OCI-LY7 (cell line): ENCODE measurements around the gene CSPG4. TPM values are rescaled to one million over a fixed set of nuclear protein-coding genes. Genes with fewer than 3 reads are reported as not detected.
"Not testable (repeated sequence)": the region's sequence is repeated elsewhere in the genome, so short reads cannot be mapped to it uniquely, and the experiment has no call there.

Experiments used
- BruUV-seq: library from RNA; stranded (reverse); fragments of 400-500 nt; replicated peaks from 2 replicates; lab custom pipeline; 2021; lab: Mats Ljungman, UMichigan
- CTCF ChIA-PET: fragments of 300-600 bp; sonication (Branson Sonifier 250); formaldehyde crosslinking; loops from one replicate; lab custom pipeline; 2022; ENCODE audit warnings: antibody characterized with exemption; ENCODE audit not compliant: unreplicated experiment; lab: Charles Lee
- POLR2A ChIA-PET: fragments of 300-600 bp; sonication (Branson Sonifier 250); formaldehyde crosslinking; loops from one replicate; lab custom pipeline; 2022; ENCODE audit warnings: antibody characterized with exemption; lab: Charles Lee
- DNase-seq: peaks from one replicate; pipeline ENCODE4 v3.0.0-alpha.2; 2015; ENCODE audit warnings: low spot score
- H2AFZ ChIP-seq: fragments of 200-600 bp; sonication (generic), shearing (Covaris generic); 2 replicates; pipeline ENCODE4 v1.6.1; 2014; ENCODE audit warnings: mild to moderate bottlenecking, antibody characterized with exemption, low read length, moderate library complexity
- H3K27ac ChIP-seq: fragments of 200-600 bp; sonication (generic); 2 replicates; pipeline ENCODE4 v1.5.1; 2014; ENCODE audit warnings: mixed run types, low read depth, mild to moderate bottlenecking, moderate library complexity, low read length, inconsistent platforms; ENCODE audit not compliant: poor library complexity, severe bottlenecking
- H3K36me3 ChIP-seq: fragments of 200-600 bp; sonication (generic); 2 replicates; pipeline ENCODE4 v1.6.1; 2014; ENCODE audit warnings: mild to moderate bottlenecking, antibody characterized with exemption, low read length, moderate library complexity, mixed read lengths; ENCODE audit not compliant: insufficient read depth
- H3K4me1 ChIP-seq: fragments of 200-600 bp; sonication (generic); 2 replicates; pipeline ENCODE4 v1.5.1; 2014; ENCODE audit warnings: mild to moderate bottlenecking, low read length; ENCODE audit not compliant: insufficient read depth, poor library complexity, severe bottlenecking
- H3K4me2 ChIP-seq: fragments of 200-600 bp; sonication (generic); 2 replicates; pipeline ENCODE4 v1.6.1; 2014; ENCODE audit warnings: mild to moderate bottlenecking, low read length
- H3K4me3 ChIP-seq: fragments of 200-600 bp; sonication (generic); 2 replicates; pipeline ENCODE4 v1.5.1; 2014; ENCODE audit warnings: mild to moderate bottlenecking, low read depth, low read length; ENCODE audit not compliant: poor library complexity, severe bottlenecking
- H3K79me2 ChIP-seq: fragments of 200-600 bp; sonication (generic); 2 replicates; pipeline ENCODE4 v1.6.1; 2016; ENCODE audit warnings: low read depth, mild to moderate bottlenecking, low read length, moderate library complexity, mixed read lengths; ENCODE audit not compliant: insufficient read depth
- H3K9me2 ChIP-seq: fragments of 200-600 bp; sonication (generic); 2 replicates; pipeline ENCODE4 v1.6.1; 2016; ENCODE audit warnings: mild to moderate bottlenecking, low read length, mixed read lengths; ENCODE audit not compliant: insufficient read depth
- H3K9me3 ChIP-seq: fragments of 200-600 bp; sonication (generic); 2 replicates; pipeline ENCODE4 v1.6.1; 2014; ENCODE audit warnings: mild to moderate bottlenecking, mixed run types, low read length, mixed read lengths
- H4K20me1 ChIP-seq: fragments of 200-600 bp; sonication (generic); 2 replicates; pipeline ENCODE4 v1.6.1; 2014; ENCODE audit warnings: mild to moderate bottlenecking, antibody characterized with exemption, low read length, moderate library complexity, mixed read lengths; ENCODE audit not compliant: insufficient read depth
- EZH2phosphoT487 ChIP-seq: fragments of 200-600 bp; sonication (generic); IDR thresholded peaks from 2 replicates; pipeline ENCODE4 v1.6.1; 2018; ENCODE audit warnings: low read depth, borderline replicate concordance, mild to moderate bottlenecking, mixed run types, antibody characterized with exemption, low read length, moderate library complexity, mixed read lengths
- intact Hi-C: fragments of 100-400 bp; cut with micrococcal nuclease; formaldehyde crosslinking; loops from one replicate; pipeline ENCODE4 v1.10.0; 2022; ENCODE audit not compliant: unreplicated experiment
- total RNA-seq, 2 experiments: library from RNA; depleted of rRNA in 1 of 2; stranded (reverse); fragments of >200 nt in 1 of 2; shearing (Covaris generic) in 1 of 2; gene quantifications; 2 replicates each; pipeline ENCODE4 v1.2.3, GENCODE V29; 2014 to 2022
- TF ChIP-seq, protein P1 (sequence below): fragments of 200-600 bp; sonication (generic); conservative IDR thresholded peaks from 2 replicates; pipeline ENCODE4 v1.5.1; 2014; ENCODE audit warnings: mild to moderate bottlenecking, antibody characterized with exemption, low read length, moderate library complexity, mixed read lengths

CSPG4 gene
- total RNA-seq, 2 experiments from 2014 or later = not detected

DNA sequence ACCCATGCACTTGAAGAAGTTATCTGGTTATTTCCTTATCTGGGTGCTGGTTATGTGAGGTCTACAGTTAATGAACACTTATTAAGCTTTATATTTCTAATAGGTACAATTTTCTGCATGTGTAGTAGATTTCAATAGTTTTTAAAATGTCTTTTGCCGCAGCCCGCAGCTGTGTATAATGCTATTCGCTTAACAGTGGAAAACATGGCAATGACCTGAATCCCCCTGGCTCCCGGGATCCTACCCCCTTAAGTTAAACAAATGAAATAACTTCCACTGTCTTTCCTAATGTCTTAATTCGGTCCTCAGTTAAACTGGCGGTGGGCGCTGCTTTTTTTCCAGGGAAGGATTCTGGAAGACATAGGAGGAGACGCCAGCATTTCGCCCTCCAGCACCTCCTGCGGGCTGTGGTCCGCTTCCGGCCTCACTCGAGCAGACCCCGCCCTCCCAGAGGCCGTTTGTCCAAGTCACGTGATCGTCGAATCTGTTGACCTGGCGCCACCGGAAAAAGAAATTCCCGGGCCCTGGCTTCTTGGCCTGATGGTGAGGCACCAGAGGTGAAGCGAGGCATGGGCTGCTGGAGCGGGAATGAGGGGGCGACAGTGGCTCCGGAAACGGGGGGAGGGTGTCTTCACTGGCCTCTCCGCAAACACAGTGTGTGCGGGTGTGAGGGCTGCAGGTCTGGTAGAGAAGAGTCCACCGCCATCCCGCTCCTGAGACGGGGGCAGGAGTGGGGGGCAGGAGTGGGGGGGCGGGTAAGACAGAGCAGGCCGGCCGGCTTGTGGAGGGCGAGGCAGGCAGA is 45.6 kb upstream of the CSPG4 start:
- H2AFZ ChIP-seq = peak overlapping the region; percentile 90
- H3K4me2 ChIP-seq = peak overlapping the region; percentile 52
- H3K4me3 ChIP-seq = peak overlapping the region; percentile 65
- DNase-seq = peak; percentile 79
- BruUV-seq = no TSS peak
- ChIA-PET CTCF (no interaction called here), POLR2A (interaction anchor here (0.8 kb wide), 1 partner anchor 508 kb away, joined by 3 read pairs; no protein-coding TSS in a partner anchor)
- H3K36me3 ChIP-seq = no peaks in the 10 kb centered on the region
- peaks cover 3% of the 10 kb centered on the region for H3K4me1 ChIP-seq
- H4K20me1 ChIP-seq = no peaks in the 10 kb centered on the region
- peak overlapping the region; percentile 10 for H3K27ac ChIP-seq
- no peak for TF ChIP-seq EZH2phosphoT487
- TF ChIP-seq, protein P1, sequence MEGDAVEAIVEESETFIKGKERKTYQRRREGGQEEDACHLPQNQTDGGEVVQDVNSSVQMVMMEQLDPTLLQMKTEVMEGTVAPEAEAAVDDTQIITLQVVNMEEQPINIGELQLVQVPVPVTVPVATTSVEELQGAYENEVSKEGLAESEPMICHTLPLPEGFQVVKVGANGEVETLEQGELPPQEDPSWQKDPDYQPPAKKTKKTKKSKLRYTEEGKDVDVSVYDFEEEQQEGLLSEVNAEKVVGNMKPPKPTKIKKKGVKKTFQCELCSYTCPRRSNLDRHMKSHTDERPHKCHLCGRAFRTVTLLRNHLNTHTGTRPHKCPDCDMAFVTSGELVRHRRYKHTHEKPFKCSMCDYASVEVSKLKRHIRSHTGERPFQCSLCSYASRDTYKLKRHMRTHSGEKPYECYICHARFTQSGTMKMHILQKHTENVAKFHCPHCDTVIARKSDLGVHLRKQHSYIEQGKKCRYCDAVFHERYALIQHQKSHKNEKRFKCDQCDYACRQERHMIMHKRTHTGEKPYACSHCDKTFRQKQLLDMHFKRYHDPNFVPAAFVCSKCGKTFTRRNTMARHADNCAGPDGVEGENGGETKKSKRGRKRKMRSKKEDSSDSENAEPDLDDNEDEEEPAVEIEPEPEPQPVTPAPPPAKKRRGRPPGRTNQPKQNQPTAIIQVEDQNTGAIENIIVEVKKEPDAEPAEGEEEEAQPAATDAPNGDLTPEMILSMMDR = peak; percentile 59
- no peaks in the 10 kb centered on the region for H3K9me2 ChIP-seq
- intact Hi-C loops = no loop called here
- H3K79me2 ChIP-seq = no peaks in the 10 kb centered on the region
- H3K9me3 ChIP-seq = no peaks in the 10 kb centered on the region

DNA sequence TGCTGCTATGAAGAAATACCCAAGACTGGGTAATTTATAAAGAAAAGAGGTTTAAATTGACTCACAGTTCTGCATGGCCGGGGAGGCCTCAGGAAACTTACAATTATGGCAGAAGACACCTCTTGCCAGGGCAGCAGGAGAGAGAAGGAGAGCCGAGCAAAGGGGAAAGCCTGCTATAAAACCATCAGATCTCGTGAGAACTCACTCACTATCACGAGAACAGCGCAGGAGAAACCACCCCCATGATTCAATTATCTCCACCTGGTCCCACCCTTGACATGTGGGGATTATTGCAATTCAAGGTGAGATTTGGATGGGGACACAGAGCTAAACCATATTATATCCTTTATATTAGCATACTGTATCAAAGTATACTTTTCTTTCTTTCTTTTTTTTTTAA is 42.2 kb upstream of the CSPG4 start:
- H2AFZ ChIP-seq, H3K36me3 ChIP-seq, H3K4me3 ChIP-seq, H3K4me2 ChIP-seq, H3K79me2 ChIP-seq, H3K9me2 ChIP-seq, CTCF ChIA-PET, BruUV-seq, H3K4me1 ChIP-seq, DNase-seq, intact Hi-C loops, H4K20me1 ChIP-seq, H3K27ac ChIP-seq, H3K9me3 ChIP-seq: not testable (repeated sequence)
- POLR2A ChIA-PET = interaction anchor here (0.7 kb wide), 1 partner anchor 9 kb away, joined by 5 read pairs; no protein-coding TSS in a partner anchor

DNA sequence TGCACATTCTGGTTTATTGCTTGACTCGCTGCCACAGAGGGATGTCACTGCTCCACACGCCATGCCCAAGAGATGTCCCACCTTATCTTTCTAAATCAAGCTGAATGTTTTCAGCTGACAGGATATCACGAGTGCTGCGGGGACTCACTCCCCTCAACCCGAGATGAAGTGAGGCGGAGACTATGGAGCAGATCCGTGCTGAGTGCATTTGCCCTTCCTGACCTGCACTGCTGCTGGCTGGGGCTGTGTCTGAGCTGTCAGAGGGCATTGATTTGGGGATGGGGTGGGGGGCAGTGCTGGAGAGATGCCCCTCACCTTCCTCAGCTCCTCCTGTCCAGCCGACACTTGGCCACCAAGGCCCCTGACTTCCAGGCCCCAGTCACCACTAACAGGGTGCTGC is 40.5 kb upstream of the CSPG4 start:
- no peaks in the 10 kb centered on the region for H3K36me3 ChIP-seq
- H3K9me3 ChIP-seq = no peaks in the 10 kb centered on the region
- H3K27ac ChIP-seq = no peak overlapping the region
- no peak for DNase-seq
- H3K4me2 ChIP-seq = no peak overlapping the region
- no peak overlapping the region for H3K4me3 ChIP-seq
- no peaks in the 10 kb centered on the region for H4K20me1 ChIP-seq
- intact Hi-C loops = no loop called here
- TF ChIP-seq, protein P1 = no peak
- no peak for TF ChIP-seq EZH2phosphoT487
- BruUV-seq = no TSS peak
- ChIA-PET CTCF (no interaction called here), POLR2A (no interaction called here)
- no peaks in the 10 kb centered on the region for H3K9me2 ChIP-seq
- H3K4me1 ChIP-seq = peaks cover 3% of the 10 kb centered on the region
- H3K79me2 ChIP-seq = no peaks in the 10 kb centered on the region
- H2AFZ ChIP-seq = no peak overlapping the region
